Activated naive CD4-positive, alpha-beta T cell treated with anti-CD3 and anti-CD28 coated beads for 36 hours (primary cell): ENCODE results near the gene FRRS1. TPM values are rescaled to one million over a fixed set of nuclear protein-coding genes. Genes with fewer than 3 reads are reported as not detected.

ENCODE experiments used
- CTCF ChIA-PET: fragments of 350-600 bp; sonication (Branson Sonifier 250); formaldehyde crosslinking; loops from one replicate; lab custom pipeline; 2021; ENCODE audit warnings: antibody characterized with exemption; lab: Charles Lee
- DNase-seq: peaks from one replicate; pipeline ENCODE4 v3.0.0-alpha.2; 2020
- H3K27ac Mint-ChIP-seq: one replicate; pipeline ENCODE4 v1.8.0; 2021; ENCODE audit warnings: mild to moderate bottlenecking, mixed read lengths
- H3K27me3 Mint-ChIP-seq: one replicate; pipeline ENCODE4 v1.8.0; 2021; ENCODE audit warnings: low read depth, mixed read lengths
- H3K36me3 Mint-ChIP-seq: one replicate; pipeline ENCODE4 v1.8.0; 2021; ENCODE audit warnings: low read depth, mixed read lengths
- H3K4me1 Mint-ChIP-seq: one replicate; pipeline ENCODE4 v1.8.0; 2021; ENCODE audit warnings: low read depth, mixed read lengths
- H3K4me3 Mint-ChIP-seq: one replicate; pipeline ENCODE4 v1.8.0; 2021; ENCODE audit warnings: mild to moderate bottlenecking, moderate library complexity, mixed read lengths
- H3K9me3 Mint-ChIP-seq: one replicate; pipeline ENCODE4 v1.8.0; 2021; ENCODE audit warnings: mixed read lengths
- intact Hi-C: fragments of 100-400 bp; cut with micrococcal nuclease; formaldehyde crosslinking; loops from one replicate; pipeline ENCODE4 v1.15.1; 2023
- total RNA-seq, 2 experiments: library from RNA; stranded (reverse); gene quantifications; one replicate each; pipeline ENCODE4 v1.2.3, GENCODE V29; 2021

FRRS1 gene
- total RNA-seq, 2 experiments from 2014 or later = 0.32 to 0.52 TPM

GRCh38 chr1:99691175-99691574, 75.3 kb downstream of the FRRS1 start:
- intact Hi-C loops = no loop called here
- Mint-ChIP-seq H3K27ac (no peak overlapping the region), H3K36me3 (no peaks in the 10 kb centered on the region), H3K27me3 (peaks cover 12% of the 10 kb centered on the region), H3K4me1 (no peaks in the 10 kb centered on the region), H3K4me3 (no peak overlapping the region), H3K9me3 (no peaks in the 10 kb centered on the region)
- DNase-seq = no peak
- CTCF ChIA-PET = no interaction called here

- no peaks in the 10 kb centered on the region for H3K4me1 Mint-ChIP-seq
- no peaks in the 10 kb centered on the region for H3K9me3 Mint-ChIP-seq
- H3K27me3 Mint-ChIP-seq = peaks cover 4% of the 10 kb centered on the region
- CTCF ChIA-PET = interaction anchor here (0.6 to 2.3 kb wide), 14 partner anchors 9 to 505 kb away, joined by 3 to 9 read pairs (median 4); no protein-coding TSS in a partner anchor
- peak; percentile 69 for DNase-seq
- H3K36me3 Mint-ChIP-seq = no peaks in the 10 kb centered on the region
- intact Hi-C loops = loop anchor here (1.0 to 5.0 kb wide), 2 partner anchors 505 to 893 kb away; no protein-coding TSS in a partner anchor
- H3K27ac Mint-ChIP-seq = no peak overlapping the region
- H3K4me3 Mint-ChIP-seq = no peak overlapping the region
Measured at GRCh38 chr1:99685516-99686180, 80.8 kb downstream of the FRRS1 start.

- no peak for DNase-seq
- no peak overlapping the region for H3K4me3 Mint-ChIP-seq
- H3K9me3 Mint-ChIP-seq = no peaks in the 10 kb centered on the region
- no peak overlapping the region for H3K27ac Mint-ChIP-seq
- H3K36me3 Mint-ChIP-seq = no peaks in the 10 kb centered on the region
- intact Hi-C loops = no loop called here
- H3K27me3 Mint-ChIP-seq = no peaks in the 10 kb centered on the region
- no peaks in the 10 kb centered on the region for H3K4me1 Mint-ChIP-seq
- CTCF ChIA-PET = interaction anchor here (0.6 kb wide), 2 partner anchors 26 to 34 kb away, joined by 3 read pairs; no protein-coding TSS in a partner anchor
Measured at GRCh38 chr1:99682291-99682751, 84.1 kb downstream of the FRRS1 start.

- Mint-ChIP-seq H3K27ac (no peak overlapping the region), H3K9me3 (no peaks in the 10 kb centered on the region), H3K4me3 (no peak overlapping the region), H3K4me1 (no peaks in the 10 kb centered on the region), H3K36me3 (no peaks in the 10 kb centered on the region), H3K27me3 (no peaks in the 10 kb centered on the region)
- intact Hi-C loops = no loop called here
- CTCF ChIA-PET = no interaction called here
- DNase-seq = no peak
Measured at GRCh38 chr1:99681583-99681982, 84.9 kb downstream of the FRRS1 start.

- CTCF ChIA-PET = interaction anchor here (0.6 kb wide), 1 partner anchor 673 kb away, joined by 3 read pairs; no protein-coding TSS in a partner anchor
- Mint-ChIP-seq H3K4me3 (no peak overlapping the region), H3K36me3 (no peaks in the 10 kb centered on the region), H3K27me3 (no peaks in the 10 kb centered on the region), H3K4me1 (no peaks in the 10 kb centered on the region), H3K27ac (no peak overlapping the region), H3K9me3 (no peaks in the 10 kb centered on the region)
- intact Hi-C loops = no loop called here
- no peak for DNase-seq
Measured at GRCh38 chr1:99680270-99680669, 86.2 kb downstream of the FRRS1 start.

- no peak overlapping the region for H3K27ac Mint-ChIP-seq
- intact Hi-C loops = no loop called here
- DNase-seq = no peak
- CTCF ChIA-PET = no interaction called here
- H3K4me1 Mint-ChIP-seq = no peaks in the 10 kb centered on the region
- H3K9me3 Mint-ChIP-seq = no peaks in the 10 kb centered on the region
- H3K27me3 Mint-ChIP-seq = peaks cover 6% of the 10 kb centered on the region
- no peak overlapping the region for H3K4me3 Mint-ChIP-seq
- H3K36me3 Mint-ChIP-seq = no peaks in the 10 kb centered on the region
Measured at GRCh38 chr1:99677416-99677815, 89.0 kb downstream of the FRRS1 start.

- DNase-seq = no peak
- peaks cover 6% of the 10 kb centered on the region for H3K27me3 Mint-ChIP-seq
- H3K4me3 Mint-ChIP-seq = no peak overlapping the region
- no peak overlapping the region for H3K27ac Mint-ChIP-seq
- CTCF ChIA-PET = no interaction called here
- H3K4me1 Mint-ChIP-seq = no peaks in the 10 kb centered on the region
- no peaks in the 10 kb centered on the region for H3K36me3 Mint-ChIP-seq
- no peaks in the 10 kb centered on the region for H3K9me3 Mint-ChIP-seq
- intact Hi-C loops = no loop called here
Measured at GRCh38 chr1:99676876-99677275, 89.6 kb downstream of the FRRS1 start.

- H3K36me3 Mint-ChIP-seq = no peaks in the 10 kb centered on the region
- no peak for DNase-seq
- no peak overlapping the region for H3K4me3 Mint-ChIP-seq
- no peak overlapping the region for H3K27ac Mint-ChIP-seq
- H3K27me3 Mint-ChIP-seq = peaks cover 6% of the 10 kb centered on the region
- H3K4me1 Mint-ChIP-seq = no peaks in the 10 kb centered on the region
- CTCF ChIA-PET = interaction anchor here (0.8 kb wide), 1 partner anchor 30 kb away, joined by 3 read pairs; no protein-coding TSS in a partner anchor
- intact Hi-C loops = no loop called here
- H3K9me3 Mint-ChIP-seq = no peaks in the 10 kb centered on the region
Measured at GRCh38 chr1:99675994-99676393, 90.4 kb downstream of the FRRS1 start.

GRCh38 chr1:99675292-99675691, 91.1 kb downstream of the FRRS1 start:
- Mint-ChIP-seq H3K27me3 (peaks cover 6% of the 10 kb centered on the region), H3K27ac (no peak overlapping the region), H3K9me3 (no peaks in the 10 kb centered on the region), H3K4me3 (no peak overlapping the region), H3K4me1 (no peaks in the 10 kb centered on the region), H3K36me3 (no peaks in the 10 kb centered on the region)
- intact Hi-C loops = no loop called here
- DNase-seq = no peak
- CTCF ChIA-PET = no interaction called here

GRCh38 chr1:99674115-99675064, 92.0 kb downstream of the FRRS1 start:
- H3K4me3 Mint-ChIP-seq = no peak overlapping the region
- H3K27me3 Mint-ChIP-seq = peaks cover 8% of the 10 kb centered on the region
- CTCF ChIA-PET = interaction anchor here (2.7 kb wide), 1 partner anchor 11 kb away, joined by 8 read pairs; no protein-coding TSS in a partner anchor
- intact Hi-C loops = no loop called here
- H3K4me1 Mint-ChIP-seq = no peaks in the 10 kb centered on the region
- no peak overlapping the region for H3K27ac Mint-ChIP-seq
- H3K36me3 Mint-ChIP-seq = no peaks in the 10 kb centered on the region
- DNase-seq = no peak
- H3K9me3 Mint-ChIP-seq = no peaks in the 10 kb centered on the region

GRCh38 chr1:99673315-99673714, 93.1 kb downstream of the FRRS1 start:
- intact Hi-C loops = no loop called here
- H3K9me3 Mint-ChIP-seq = no peaks in the 10 kb centered on the region
- no peak overlapping the region for H3K27ac Mint-ChIP-seq
- peaks cover 10% of the 10 kb centered on the region for H3K27me3 Mint-ChIP-seq
- no peaks in the 10 kb centered on the region for H3K4me1 Mint-ChIP-seq
- no peak overlapping the region for H3K4me3 Mint-ChIP-seq
- DNase-seq = no peak
- CTCF ChIA-PET = interaction anchor here (2.7 kb wide), 1 partner anchor 12 kb away, joined by 8 read pairs; no protein-coding TSS in a partner anchor
- H3K36me3 Mint-ChIP-seq = no peaks in the 10 kb centered on the region

- no peak for DNase-seq
- CTCF ChIA-PET = interaction anchor here (2.7 kb wide), 1 partner anchor 13 kb away, joined by 8 read pairs; no protein-coding TSS in a partner anchor
- H3K27ac Mint-ChIP-seq = no peak overlapping the region
- intact Hi-C loops = no loop called here
- no peaks in the 10 kb centered on the region for H3K9me3 Mint-ChIP-seq
- no peaks in the 10 kb centered on the region for H3K36me3 Mint-ChIP-seq
- peaks cover 10% of the 10 kb centered on the region for H3K27me3 Mint-ChIP-seq
- H3K4me3 Mint-ChIP-seq = no peak overlapping the region
- H3K4me1 Mint-ChIP-seq = no peaks in the 10 kb centered on the region
Measured at GRCh38 chr1:99672530-99673213, 93.8 kb downstream of the FRRS1 start.
